PC-9 (cell line): ENCODE data around the gene DUXB. TPM values are rescaled to one million over a fixed set of nuclear protein-coding genes. Genes with fewer than 3 reads are reported as not detected.

Experiments
- BruUV-seq: library from RNA; stranded (reverse); fragments of 400-500 nt; replicated peaks from 2 replicates; lab custom pipeline; 2021; lab: Mats Ljungman, UMichigan
- CTCF ChIA-PET: fragments of 300-600 bp; sonication (Branson Sonifier 250); formaldehyde crosslinking; loops from one replicate; lab custom pipeline; 2022; ENCODE audit warnings: antibody characterized with exemption; lab: Charles Lee
- POLR2A ChIA-PET: fragments of 300-600 bp; sonication (Branson Sonifier 250); formaldehyde crosslinking; loops from one replicate; lab custom pipeline; 2022; ENCODE audit warnings: antibody characterized with exemption; ENCODE audit not compliant: unreplicated experiment; lab: Charles Lee
- DNase-seq, 2 experiments: peaks; one replicate each; pipeline versions ENCODE4 v3.0.0 to v3.0.0-alpha.2; 2015 to 2022; ENCODE audit warnings: mixed read lengths in 1 of 2
- H2AFZ ChIP-seq: fragments of 200-600 bp; sonication (generic); 2 replicates; pipeline ENCODE4 v1.8.1; 2017; ENCODE audit warnings: antibody characterized with exemption
- H3F3A ChIP-seq: fragments of 200-600 bp; sonication (generic); 2 replicates; pipeline ENCODE4 v1.8.1; 2017; ENCODE audit warnings: antibody characterized with exemption, mild to moderate bottlenecking, low read depth; ENCODE audit not compliant: insufficient read depth
- H3K27ac ChIP-seq: fragments of 200-600 bp; sonication (generic); 2 replicates; pipeline ENCODE4 v1.6.1; 2016; ENCODE audit warnings: mixed run types
- H3K27me3 ChIP-seq: fragments of 200-600 bp; sonication (generic); 2 replicates; pipeline ENCODE4 v1.6.1; 2016; ENCODE audit warnings: low read depth, mixed run types; ENCODE audit not compliant: insufficient read depth
- H3K36me3 ChIP-seq: fragments of 200-600 bp; sonication (generic); 2 replicates; pipeline ENCODE4 v1.6.1; 2016; ENCODE audit warnings: low read depth, mixed run types
- H3K4me1 ChIP-seq: fragments of 200-600 bp; sonication (generic); replicated peaks from 2 replicates; pipeline ENCODE4 v1.6.1; 2016; ENCODE audit warnings: mixed run types; ENCODE audit not compliant: insufficient read depth
- H3K4me2 ChIP-seq: fragments of 200-600 bp; sonication (generic); 2 replicates; pipeline ENCODE4 v1.6.1; 2017; ENCODE audit warnings: mixed run types
- H3K4me3 ChIP-seq: fragments of 200-600 bp; sonication (generic); 2 replicates; pipeline ENCODE4 v1.6.1; 2016; ENCODE audit warnings: mixed run types
- H3K79me2 ChIP-seq: fragments of 200-600 bp; sonication (generic); 2 replicates; pipeline ENCODE4 v1.6.1; 2017; ENCODE audit warnings: low read depth, mixed run types
- H3K9me2 ChIP-seq: fragments of 200-600 bp; sonication (generic); 2 replicates; pipeline ENCODE4 v1.8.1; 2017; ENCODE audit warnings: mild to moderate bottlenecking; ENCODE audit not compliant: insufficient read depth
- H3K9me3 ChIP-seq: fragments of 200-600 bp; sonication (generic); 2 replicates; pipeline ENCODE4 v1.8.1; 2016; ENCODE audit warnings: low read depth; ENCODE audit not compliant: insufficient read depth
- H4K20me1 ChIP-seq: fragments of 200-600 bp; sonication (generic); 2 replicates; pipeline ENCODE4 v1.8.1; 2017; ENCODE audit not compliant: insufficient read depth
- CTCF ChIP-seq: fragments of 200-600 bp; sonication (generic); conservative IDR thresholded peaks from 2 replicates; pipeline ENCODE4 v1.6.1; 2017; ENCODE audit warnings: mixed run types, antibody characterized with exemption, mild to moderate bottlenecking, moderate library complexity
- EZH2 ChIP-seq: fragments of 200-600 bp; sonication (generic); IDR thresholded peaks from 2 replicates; pipeline ENCODE4 v1.8.0; 2017; ENCODE audit warnings: antibody characterized with exemption, low read depth
- intact Hi-C: fragments of 100-400 bp; cut with micrococcal nuclease; formaldehyde crosslinking; loops from one replicate; pipeline ENCODE4 v1.10.0; 2022; ENCODE audit not compliant: unreplicated experiment
- total RNA-seq: library from RNA; stranded (reverse); gene quantifications from 2 replicates; pipeline ENCODE4 v1.2.3, GENCODE V29; 2021

DUXB gene
- total RNA-seq, 1 experiment from 2014 or later = not detected

GRCh38 chr16:75726390-75726789, 25.1 kb upstream of the DUXB start, which contains the start of gene CPHXL:
Gene CPHXL (minus strand): TSS chr16:75726490. CDS start chr16:75726442, 48 bp downstream.
- H3K9me2 ChIP-seq = no peaks in the 10 kb centered on the region
- H3K4me1 ChIP-seq = no peaks in the 10 kb centered on the region
- BruUV-seq = no TSS peak
- no peaks in the 10 kb centered on the region for H4K20me1 ChIP-seq
- no peak within 1 kb of the TSS for H3K27ac ChIP-seq
- TF ChIP-seq CTCF (no peak), EZH2 (no peak)
- H3K79me2 ChIP-seq = no peaks in the 10 kb centered on the region
- no peaks in the 10 kb centered on the region for H3K36me3 ChIP-seq
- no peak within 1 kb of the TSS for H3K4me3 ChIP-seq
- no peak within 1 kb of the TSS for H2AFZ ChIP-seq
- POLR2A ChIA-PET = no interaction called here
- DNase-seq = no peak
- no peaks in the 10 kb centered on the region for H3K27me3 ChIP-seq
- no peaks in the 10 kb centered on the region for H3K9me3 ChIP-seq
- CTCF ChIA-PET = no interaction called here
- intact Hi-C loops = no loop called here
- H3F3A ChIP-seq = no peaks in the 10 kb centered on the region
- no peak within 1 kb of the TSS for H3K4me2 ChIP-seq

- no TSS peak for BruUV-seq
- POLR2A ChIA-PET = no interaction called here
These were observed 17.2 kb upstream of the DUXB start for GRCh38 chr16:75718452-75718851.

GRCh38 chr16:75714661-75715060, 13.4 kb upstream of the DUXB start:
- Histone ChIP-seq H3F3A (no peaks in the 10 kb centered on the region), H3K27ac (no peak overlapping the region), H3K4me1 (no peaks in the 10 kb centered on the region), H3K4me3 (no peak overlapping the region), H4K20me1 (no peaks in the 10 kb centered on the region), H3K27me3 (peaks cover 29% of the 10 kb centered on the region), H3K79me2 (no peaks in the 10 kb centered on the region), H2AFZ (no peak overlapping the region), H3K4me2 (no peak overlapping the region), H3K36me3 (no peaks in the 10 kb centered on the region), H3K9me2 (no peaks in the 10 kb centered on the region), H3K9me3 (no peaks in the 10 kb centered on the region)
- DNase-seq = no peak
- ChIA-PET CTCF (no interaction called here), POLR2A (no interaction called here)
- intact Hi-C loops = no loop called here
- no TSS peak for BruUV-seq
- TF ChIP-seq CTCF = no peak
- no peak for TF ChIP-seq EZH2

More at GRCh38 chr16:75718452-75718851, 17.2 kb upstream of the DUXB start:
- Histone ChIP-seq H3K4me3 (no peak overlapping the region), H3F3A (no peaks in the 10 kb centered on the region), H4K20me1 (no peaks in the 10 kb centered on the region), H3K27me3 (peaks cover 25% of the 10 kb centered on the region), H3K4me2 (no peak overlapping the region), H3K9me3 (no peaks in the 10 kb centered on the region), H3K9me2 (no peaks in the 10 kb centered on the region), H2AFZ (no peak overlapping the region), H3K36me3 (no peaks in the 10 kb centered on the region), H3K4me1 (no peaks in the 10 kb centered on the region), H3K79me2 (no peaks in the 10 kb centered on the region), H3K27ac (no peak overlapping the region)
- CTCF ChIA-PET = no interaction called here
- TF ChIP-seq EZH2 = no peak
- TF ChIP-seq CTCF = no peak
- DNase-seq = no peak
- intact Hi-C loops = no loop called here
